ENCODE results near the gene PIK3AP1.

- TF ChIP-seq, protein P1, sequence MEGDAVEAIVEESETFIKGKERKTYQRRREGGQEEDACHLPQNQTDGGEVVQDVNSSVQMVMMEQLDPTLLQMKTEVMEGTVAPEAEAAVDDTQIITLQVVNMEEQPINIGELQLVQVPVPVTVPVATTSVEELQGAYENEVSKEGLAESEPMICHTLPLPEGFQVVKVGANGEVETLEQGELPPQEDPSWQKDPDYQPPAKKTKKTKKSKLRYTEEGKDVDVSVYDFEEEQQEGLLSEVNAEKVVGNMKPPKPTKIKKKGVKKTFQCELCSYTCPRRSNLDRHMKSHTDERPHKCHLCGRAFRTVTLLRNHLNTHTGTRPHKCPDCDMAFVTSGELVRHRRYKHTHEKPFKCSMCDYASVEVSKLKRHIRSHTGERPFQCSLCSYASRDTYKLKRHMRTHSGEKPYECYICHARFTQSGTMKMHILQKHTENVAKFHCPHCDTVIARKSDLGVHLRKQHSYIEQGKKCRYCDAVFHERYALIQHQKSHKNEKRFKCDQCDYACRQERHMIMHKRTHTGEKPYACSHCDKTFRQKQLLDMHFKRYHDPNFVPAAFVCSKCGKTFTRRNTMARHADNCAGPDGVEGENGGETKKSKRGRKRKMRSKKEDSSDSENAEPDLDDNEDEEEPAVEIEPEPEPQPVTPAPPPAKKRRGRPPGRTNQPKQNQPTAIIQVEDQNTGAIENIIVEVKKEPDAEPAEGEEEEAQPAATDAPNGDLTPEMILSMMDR (IDR thresholded peaks at IDR 0.05; ENCODE audit: low read length) = no peak
- no peak for TF ChIP-seq EZH2 (optimal IDR thresholded peaks at IDR 0.05; ENCODE audit: low read depth, low read length)
Measured at GRCh38 chr10:96676272-96677112, 43.8 kb downstream of the PIK3AP1 start.
